Panc1 (cell line): ENCODE results near the gene STMN1.

Experiments used
- CTCF ChIP-seq: fragments of 450-650 bp; IDR thresholded peaks from 2 replicates; pipeline ENCODE4 v1.5.1; 2017; ENCODE audit warnings: mild to moderate bottlenecking
- POLR2AphosphoS5 ChIP-seq: IDR thresholded peaks from 2 replicates; pipeline ENCODE4 v1.6.1; 2012; ENCODE audit warnings: mild to moderate bottlenecking, low read depth, low read length, moderate library complexity
- SIN3A ChIP-seq: IDR thresholded peaks from 2 replicates; pipeline ENCODE4 v1.6.1; 2012; ENCODE audit warnings: low read depth, mild to moderate bottlenecking, low read length, moderate library complexity, borderline replicate concordance; ENCODE audit not compliant: insufficient read depth

DNA sequence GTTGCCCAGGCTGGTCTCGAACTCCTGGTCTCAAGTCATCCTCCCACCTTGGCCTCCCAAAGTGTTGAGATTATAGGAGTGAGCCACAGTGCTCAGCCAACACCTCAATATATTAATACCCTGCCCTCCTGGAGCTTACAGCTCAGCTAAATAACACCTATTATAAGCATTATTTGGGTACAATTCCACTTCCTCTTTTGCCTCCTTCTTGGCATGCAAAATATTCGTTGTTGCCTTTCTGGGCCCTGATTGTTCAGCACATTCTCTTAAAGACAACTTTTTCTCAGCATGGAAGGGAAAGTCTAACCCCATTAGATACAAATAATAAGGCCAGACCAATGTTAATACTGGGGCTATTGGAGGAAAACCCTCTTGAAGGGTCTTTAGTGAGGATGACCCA is 33.5 kb downstream of the STMN1 start:
- no peak for TF ChIP-seq CTCF
- TF ChIP-seq SIN3A = no peak
- TF ChIP-seq POLR2AphosphoS5 = no peak
